ENCODE data around the gene TMEM154.
A peak's percentile ranks its signal among the peaks of the same experiment; 100 is the strongest.

TMEM154 gene

GRCh38 chr4:152652102-152652501, 27.7 kb downstream of the TMEM154 start:
- Histone ChIP-seq H3K14ac (ENCODE audit: low read length in 2 of 2) (no peak overlapping the region), H3K4me1 (ENCODE audit: control insufficient read depth, insufficient read depth, low read depth, low read length) (no peaks in the 10 kb centered on the region), H2BK120ac (ENCODE audit: low read depth, low read length) (no peak overlapping the region), H3K27me3 (ENCODE audit: control insufficient read depth in 1 of 2, insufficient read depth in 1 of 2, low read length in 2 of 2) (no peaks in the 10 kb centered on the region), H4K8ac (ENCODE audit: low read length) (no peak overlapping the region), H3K4me3 (ENCODE audit: insufficient read depth in 1 of 2, low read depth in 1 of 2, low read length in 2 of 2) (no peak overlapping the region), H3K79me1 (replicated peaks; ENCODE audit: low read length, poor library complexity, severe bottlenecking) (peaks cover 17% of the 10 kb centered on the region), H3K36me3 (ENCODE audit: control insufficient read depth in 1 of 2, insufficient read depth in 2 of 2, low read depth in 1 of 2, low read length in 2 of 2) (peaks cover 0 to 7% of the 10 kb centered on the region in 2 experiments), H2BK5ac (ENCODE audit: low read depth, low read length, poor library complexity, severe bottlenecking) (no peak overlapping the region), H3K4me2 (ENCODE audit: low read length, poor library complexity, severe bottlenecking) (no peak overlapping the region), H2AK5ac (ENCODE audit: low read length, severe bottlenecking) (no peak overlapping the region), H3K18ac (ENCODE audit: low read depth in 1 of 2, low read length in 2 of 2) (no peak overlapping the region), H3K9ac (ENCODE audit: low read length) (no peak overlapping the region), H2BK12ac (ENCODE audit: low read length in 2 of 2) (no peak overlapping the region), H4K91ac (ENCODE audit: low read length) (no peak overlapping the region), H2BK15ac (ENCODE audit: low read depth, poor library complexity, severe bottlenecking) (no peak overlapping the region), H3K9me3 (ENCODE audit: control insufficient read depth, low read length) (peaks cover 10% of the 10 kb centered on the region), H3K27ac (ENCODE audit: low read length, poor library complexity, severe bottlenecking) (no peak overlapping the region), H2AFZ (ENCODE audit: low read depth, low read length) (no peak overlapping the region), H3K4ac (ENCODE audit: low read depth in 1 of 2, low read length in 2 of 2) (no peak overlapping the region), H3K23ac (ENCODE audit: low read length in 2 of 2) (no peak overlapping the region)
- WGBS = no CpG with 5 or more reads among the region's 1 CpG
- DNase-seq = no peak

GRCh38 chr4:152651473-152652060, 28.2 kb downstream of the TMEM154 start:
- H3K4ac ChIP-seq (ENCODE audit: low read depth in 1 of 2, low read length in 2 of 2) = no peak overlapping the region
- H3K4me2 ChIP-seq (ENCODE audit: low read length, poor library complexity, severe bottlenecking) = no peak overlapping the region
- no peak overlapping the region for H4K91ac ChIP-seq (ENCODE audit: low read length)
- H2BK15ac ChIP-seq (ENCODE audit: low read depth, poor library complexity, severe bottlenecking) = no peak overlapping the region
- H3K23ac ChIP-seq (ENCODE audit: low read length in 2 of 2) = no peak overlapping the region
- no peak overlapping the region for H3K14ac ChIP-seq (ENCODE audit: low read length in 2 of 2)
- H3K27me3 ChIP-seq (ENCODE audit: control insufficient read depth in 1 of 2, insufficient read depth in 1 of 2, low read length in 2 of 2) = no peaks in the 10 kb centered on the region
- H3K4me1 ChIP-seq (ENCODE audit: control insufficient read depth, insufficient read depth, low read depth, low read length) = no peaks in the 10 kb centered on the region
- H2BK120ac ChIP-seq (ENCODE audit: low read depth, low read length) = no peak overlapping the region
- no peak for DNase-seq
- no peak overlapping the region for H3K27ac ChIP-seq (ENCODE audit: low read length, poor library complexity, severe bottlenecking)
- H3K9ac ChIP-seq (ENCODE audit: low read length) = no peak overlapping the region
- H4K8ac ChIP-seq (ENCODE audit: low read length) = no peak overlapping the region
- no peak overlapping the region for H2AFZ ChIP-seq (ENCODE audit: low read depth, low read length)
- peaks cover 17% of the 10 kb centered on the region for H3K79me1 ChIP-seq (replicated peaks; ENCODE audit: low read length, poor library complexity, severe bottlenecking)
- no peak overlapping the region for H2AK5ac ChIP-seq (ENCODE audit: low read length, severe bottlenecking)
- no peak overlapping the region for H3K18ac ChIP-seq (ENCODE audit: low read depth in 1 of 2, low read length in 2 of 2)
- no peak overlapping the region for H2BK12ac ChIP-seq (ENCODE audit: low read length in 2 of 2)
- H3K36me3 ChIP-seq (ENCODE audit: control insufficient read depth in 1 of 2, insufficient read depth in 2 of 2, low read depth in 1 of 2, low read length in 2 of 2) = peaks cover 0 to 7% of the 10 kb centered on the region in 2 experiments
- no peak overlapping the region for H3K4me3 ChIP-seq (ENCODE audit: insufficient read depth in 1 of 2, low read depth in 1 of 2, low read length in 2 of 2)
- H3K9me3 ChIP-seq (ENCODE audit: control insufficient read depth, low read length) = peaks cover 6% of the 10 kb centered on the region
- no peak overlapping the region for H2BK5ac ChIP-seq (ENCODE audit: low read depth, low read length, poor library complexity, severe bottlenecking)

GRCh38 chr4:152646221-152646620, 33.6 kb downstream of the TMEM154 start:
- H3K4ac ChIP-seq (ENCODE audit: low read depth in 1 of 2, low read length in 2 of 2) = no peak overlapping the region
- no peak overlapping the region for H2BK15ac ChIP-seq (ENCODE audit: low read depth, poor library complexity, severe bottlenecking)
- no peak overlapping the region for H3K23ac ChIP-seq (ENCODE audit: low read length in 2 of 2)
- DNase-seq = no peak
- H2BK12ac ChIP-seq (ENCODE audit: low read length in 2 of 2) = no peak overlapping the region
- no peak overlapping the region for H2AFZ ChIP-seq (ENCODE audit: low read depth, low read length)
- 94% methylated on average over 3 of the region's 3 CpGs for WGBS
- no peak overlapping the region for H2BK5ac ChIP-seq (ENCODE audit: low read depth, low read length, poor library complexity, severe bottlenecking)
- H3K9me3 ChIP-seq (ENCODE audit: control insufficient read depth, low read length) = no peaks in the 10 kb centered on the region
- no peaks in the 10 kb centered on the region for H3K4me1 ChIP-seq (ENCODE audit: control insufficient read depth, insufficient read depth, low read depth, low read length)
- no peak overlapping the region for H3K4me3 ChIP-seq (ENCODE audit: insufficient read depth in 1 of 2, low read depth in 1 of 2, low read length in 2 of 2)
- H3K36me3 ChIP-seq (ENCODE audit: control insufficient read depth in 1 of 2, insufficient read depth in 2 of 2, low read depth in 1 of 2, low read length in 2 of 2) = peaks cover 0 to 4% of the 10 kb centered on the region in 2 experiments
- H4K91ac ChIP-seq (ENCODE audit: low read length) = no peak overlapping the region
- no peaks in the 10 kb centered on the region for H3K27me3 ChIP-seq (ENCODE audit: control insufficient read depth in 1 of 2, insufficient read depth in 1 of 2, low read length in 2 of 2)
- H3K14ac ChIP-seq (ENCODE audit: low read length in 2 of 2) = no peak overlapping the region
- no peak overlapping the region for H3K9ac ChIP-seq (ENCODE audit: low read length)
- no peaks in the 10 kb centered on the region for H3K79me1 ChIP-seq (replicated peaks; ENCODE audit: low read length, poor library complexity, severe bottlenecking)
- peak overlapping the region; percentile 21 for H2AK5ac ChIP-seq (ENCODE audit: low read length, severe bottlenecking)
- H2BK120ac ChIP-seq (ENCODE audit: low read depth, low read length) = no peak overlapping the region
- no peak overlapping the region for H3K27ac ChIP-seq (ENCODE audit: low read length, poor library complexity, severe bottlenecking)
- no peak overlapping the region for H3K4me2 ChIP-seq (ENCODE audit: low read length, poor library complexity, severe bottlenecking)
- H3K18ac ChIP-seq (ENCODE audit: low read depth in 1 of 2, low read length in 2 of 2) = no peak overlapping the region
- no peak overlapping the region for H4K8ac ChIP-seq (ENCODE audit: low read length)

GRCh38 chr4:152644130-152644529, 35.7 kb downstream of the TMEM154 start:
- no peak overlapping the region for H4K91ac ChIP-seq (ENCODE audit: low read length)
- H3K36me3 ChIP-seq (ENCODE audit: control insufficient read depth in 1 of 2, insufficient read depth in 2 of 2, low read depth in 1 of 2, low read length in 2 of 2) = peaks cover 0 to 4% of the 10 kb centered on the region in 2 experiments
- H3K4ac ChIP-seq (ENCODE audit: low read depth in 1 of 2, low read length in 2 of 2) = no peak overlapping the region
- no peak overlapping the region for H2BK15ac ChIP-seq (ENCODE audit: low read depth, poor library complexity, severe bottlenecking)
- no peak for DNase-seq
- H2AFZ ChIP-seq (ENCODE audit: low read depth, low read length) = no peak overlapping the region
- no peaks in the 10 kb centered on the region for H3K27me3 ChIP-seq (ENCODE audit: control insufficient read depth in 1 of 2, insufficient read depth in 1 of 2, low read length in 2 of 2)
- no peak overlapping the region for H2BK12ac ChIP-seq (ENCODE audit: low read length in 2 of 2)
- no peak overlapping the region for H3K4me3 ChIP-seq (ENCODE audit: insufficient read depth in 1 of 2, low read depth in 1 of 2, low read length in 2 of 2)
- no peak overlapping the region for H3K23ac ChIP-seq (ENCODE audit: low read length in 2 of 2)
- no peak overlapping the region for H3K4me2 ChIP-seq (ENCODE audit: low read length, poor library complexity, severe bottlenecking)
- no peak overlapping the region for H3K18ac ChIP-seq (ENCODE audit: low read depth in 1 of 2, low read length in 2 of 2)
- WGBS = 82% methylated on average over 3 of the region's 4 CpGs
- no peak overlapping the region for H3K9ac ChIP-seq (ENCODE audit: low read length)
- no peaks in the 10 kb centered on the region for H3K9me3 ChIP-seq (ENCODE audit: control insufficient read depth, low read length)
- H3K27ac ChIP-seq (ENCODE audit: low read length, poor library complexity, severe bottlenecking) = no peak overlapping the region
- H4K8ac ChIP-seq (ENCODE audit: low read length) = no peak overlapping the region
- no peak overlapping the region for H2AK5ac ChIP-seq (ENCODE audit: low read length, severe bottlenecking)
- no peak overlapping the region for H3K14ac ChIP-seq (ENCODE audit: low read length in 2 of 2)
- H2BK120ac ChIP-seq (ENCODE audit: low read depth, low read length) = no peak overlapping the region
- no peak overlapping the region for H2BK5ac ChIP-seq (ENCODE audit: low read depth, low read length, poor library complexity, severe bottlenecking)
- peaks cover 2% of the 10 kb centered on the region for H3K79me1 ChIP-seq (replicated peaks; ENCODE audit: low read length, poor library complexity, severe bottlenecking)
- H3K4me1 ChIP-seq (ENCODE audit: control insufficient read depth, insufficient read depth, low read depth, low read length) = no peaks in the 10 kb centered on the region
